ENCODE results near the gene SPDYE1. TPM values are rescaled to one million over a fixed set of nuclear protein-coding genes. Genes with fewer than 3 reads are reported as not detected.
A peak's percentile ranks its signal among the peaks of the same experiment; 100 is the strongest.
"Not testable (repeated sequence)": the region's sequence is repeated elsewhere in the genome, so short reads cannot be mapped to it uniquely, and the experiment has no call there.

SPDYE1 gene
- total RNA-seq = not detected

- H3K36me3 Mint-ChIP-seq (ENCODE audit: low read depth); ATAC-seq; H3K4me1 Mint-ChIP-seq (ENCODE audit: low read depth); intact Hi-C loops (cut with micrococcal nuclease); H3K4me3 Mint-ChIP-seq; CTCF ChIA-PET; POLR2A ChIA-PET; H3K27ac Mint-ChIP-seq; H3K27me3 Mint-ChIP-seq; DNase-seq; H3K9me3 Mint-ChIP-seq: not testable (repeated sequence)
Measured at GRCh38 chr7:43997532-43997931, at the start of gene SPDYE1. Gene SPDYE1 (plus strand): TSS chr7:43997897. CDS start chr7:43999950, 2,053 bp downstream.

GRCh38 chr7:43952028-43952427 lies 45.7 kb upstream of the SPDYE1 start:
- Mint-ChIP-seq H3K36me3 (ENCODE audit: low read depth) (peaks cover 23% of the 10 kb centered on the region), H3K4me1 (ENCODE audit: low read depth) (peaks cover 7% of the 10 kb centered on the region)

GRCh38 chr7:43953071-43953470 lies 44.6 kb upstream of the SPDYE1 start:
- POLR2A ChIA-PET = interaction anchor here (0.6 kb wide), 1 partner anchor 10 kb away, joined by 3 read pairs; no protein-coding TSS in a partner anchor
- H3K4me1 Mint-ChIP-seq (ENCODE audit: low read depth) = peaks cover 7% of the 10 kb centered on the region
- H3K9me3 Mint-ChIP-seq = no peaks in the 10 kb centered on the region
- ATAC-seq (no peak), DNase-seq (no peak)
- CTCF ChIA-PET = no interaction called here
- no peaks in the 10 kb centered on the region for H3K27me3 Mint-ChIP-seq
- no peak for TF ChIP-seq CTCF (IDR thresholded peaks at IDR 0.05)
- H3K27ac Mint-ChIP-seq = no peak overlapping the region
- no peak overlapping the region for H3K4me3 Mint-ChIP-seq
- H3K36me3 Mint-ChIP-seq (ENCODE audit: low read depth) = peaks cover 14% of the 10 kb centered on the region
- intact Hi-C loops (cut with micrococcal nuclease) = no loop called here

More at GRCh38 chr7:43952028-43952427, 45.7 kb upstream of the SPDYE1 start:
- ChIA-PET CTCF (no interaction called here), POLR2A (no interaction called here)
- ATAC-seq (no peak), DNase-seq (no peak)
- no peaks in the 10 kb centered on the region for H3K27me3 Mint-ChIP-seq
- intact Hi-C loops (cut with micrococcal nuclease) = no loop called here
- H3K4me3 Mint-ChIP-seq = no peak overlapping the region
- peak overlapping the region; percentile 30 for H3K27ac Mint-ChIP-seq
- no peak for TF ChIP-seq CTCF (IDR thresholded peaks at IDR 0.05)
- no peaks in the 10 kb centered on the region for H3K9me3 Mint-ChIP-seq

- ATAC-seq (peak; percentile 62), DNase-seq (peak; percentile 50)
- peaks cover 7% of the 10 kb centered on the region for H3K4me1 Mint-ChIP-seq (ENCODE audit: low read depth)
- H3K9me3 Mint-ChIP-seq = no peaks in the 10 kb centered on the region
- ChIA-PET CTCF (interaction anchor here (1.0 kb wide), 1 partner anchor 21 kb away, joined by 4 read pairs; no protein-coding TSS in a partner anchor), POLR2A (interaction anchor here (0.6 to 1.4 kb wide), 2 partner anchors 10 to 67 kb away, joined by 3 read pairs; no protein-coding TSS in a partner anchor)
- TF ChIP-seq CTCF (IDR thresholded peaks at IDR 0.05) = no peak
- no peak overlapping the region for H3K4me3 Mint-ChIP-seq
- intact Hi-C loops (cut with micrococcal nuclease) = no loop called here
- no peak overlapping the region for H3K27ac Mint-ChIP-seq
- H3K27me3 Mint-ChIP-seq = no peaks in the 10 kb centered on the region
- peaks cover 10% of the 10 kb centered on the region for H3K36me3 Mint-ChIP-seq (ENCODE audit: low read depth)
Measured at GRCh38 chr7:43954524-43955228, 43.0 kb upstream of the SPDYE1 start.

GRCh38 chr7:43956027-43956426 lies 41.7 kb upstream of the SPDYE1 start:
- ChIA-PET CTCF (no interaction called here), POLR2A (no interaction called here)
- Mint-ChIP-seq H3K27ac (no peak overlapping the region), H3K36me3 (ENCODE audit: low read depth) (peaks cover 5% of the 10 kb centered on the region), H3K4me3 (no peak overlapping the region), H3K27me3 (no peaks in the 10 kb centered on the region), H3K4me1 (ENCODE audit: low read depth) (peaks cover 7% of the 10 kb centered on the region), H3K9me3 (no peaks in the 10 kb centered on the region)
- no peak for TF ChIP-seq CTCF (IDR thresholded peaks at IDR 0.05)
- DNase-seq (no peak), ATAC-seq (no peak)
- intact Hi-C loops (cut with micrococcal nuclease) = no loop called here

All from activated CD8-positive, alpha-beta T cell treated with anti-CD3 and anti-CD28 coated beads for 36 hours (primary cell).